GM20000 (cell line): ENCODE data around the gene C13orf46.

ENCODE experiments used
- DNase-seq: peaks from one replicate; pipeline ENCODE4 v3.0.0; 2012; ENCODE audit warnings: low spot score
- CTCF ChIP-seq: IDR thresholded peaks from 2 replicates; pipeline ENCODE4 v1.5.1; 2012; ENCODE audit warnings: mild to moderate bottlenecking, control low read depth; ENCODE audit errors: extremely low read depth, missing control alignments

Gene C13orf46

GRCh38 chr13:113929628-113930615, 44.0 kb downstream of the C13orf46 start:
- no peak for DNase-seq
- no peak for TF ChIP-seq CTCF

GRCh38 chr13:113928685-113929627, 44.9 kb downstream of the C13orf46 start:
- no peak for DNase-seq
- TF ChIP-seq CTCF = no peak

- no peak for DNase-seq
- TF ChIP-seq CTCF = no peak
These were observed 46.0 kb downstream of the C13orf46 start for GRCh38 chr13:113927661-113928581.

GRCh38 chr13:113926951-113927660, 46.8 kb downstream of the C13orf46 start:
- no peak for TF ChIP-seq CTCF
- no peak for DNase-seq

GRCh38 chr13:113926301-113926761, 47.5 kb downstream of the C13orf46 start:
- DNase-seq = no peak
- TF ChIP-seq CTCF = no peak

GRCh38 chr13:113924184-113924901, 49.5 kb downstream of the C13orf46 start:
- TF ChIP-seq CTCF = no peak
- DNase-seq = no peak
